Prostate gland (tissue), 2 donors: ENCODE data around the gene UBXN4.

Source experiments
- CTCF ChIP-seq, 4 experiments: fragments of 200-600 bp in 2 of 4; fragments of 450-650 bp in 2 of 4; sonication (generic) in 2 of 4; IDR thresholded peaks; 1 replicate in 3 of 4; 2 replicates in 1 of 4; pipeline ENCODE4 v1.5.1; 2016 to 2019; ENCODE audit warnings: antibody characterized with exemption in 4 of 4, mild to moderate bottlenecking in 2 of 4, moderate library complexity in 2 of 4
- POLR2A ChIP-seq: fragments of 450-650 bp; IDR thresholded peaks from one replicate; pipeline ENCODE4 v1.6.1; 2016; ENCODE audit warnings: antibody characterized with exemption, mild to moderate bottlenecking

DNA sequence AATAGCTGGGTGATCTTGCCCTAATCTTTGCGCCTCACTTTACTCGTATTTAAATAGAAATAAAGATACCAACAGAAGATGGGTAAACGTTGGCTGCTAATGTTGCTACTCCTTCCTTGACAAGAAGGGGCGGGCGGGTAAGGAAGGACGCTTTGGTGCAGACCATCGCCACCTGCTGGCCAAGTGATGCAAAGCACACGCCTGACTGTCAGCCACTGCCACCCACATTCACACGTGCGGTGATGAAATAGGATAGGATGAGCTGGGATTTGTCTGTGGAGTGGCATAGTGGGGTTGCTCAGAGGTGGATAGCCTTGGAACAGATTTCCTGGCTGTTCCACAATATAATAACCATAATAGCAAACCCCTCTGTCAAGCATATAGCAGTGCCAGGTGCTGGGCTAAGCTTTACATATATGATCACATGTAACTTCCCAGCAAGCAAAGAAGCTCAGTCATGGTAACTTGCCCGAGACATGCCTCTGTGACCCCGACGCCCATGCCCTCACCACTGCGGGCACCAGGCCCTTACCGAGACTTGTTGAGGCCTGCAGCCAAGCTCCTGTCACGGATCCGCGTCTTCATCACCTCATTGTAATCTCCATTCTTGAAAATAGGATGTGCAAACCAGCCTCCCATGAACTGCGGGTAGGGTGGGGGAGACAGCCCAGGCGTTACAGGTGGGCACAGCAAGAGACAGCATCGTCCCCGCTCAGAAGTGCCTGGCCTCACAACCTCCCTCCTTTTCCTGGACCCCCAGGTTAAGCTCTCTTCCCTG lies 56.0 kb downstream of the UBXN4 start:
- no peak for TF ChIP-seq POLR2A
- peak; percentile 57 to 77 (median 66) for TF ChIP-seq CTCF (IDR thresholded peaks at IDR 0.05)
